HG03342 (cell line): Measurements from ENCODE around the gene SLC31A2.
"Not testable (repeated sequence)": the region's sequence is repeated elsewhere in the genome, so short reads cannot be mapped to it uniquely, and the experiment has no call there.

Experiments
- ATAC-seq: cut with Tn5 transposase; IDR thresholded peaks from one replicate; pipeline ENCODE4 v1.9.1; 2021; ENCODE audit warnings: mild to moderate bottlenecking, moderate library complexity; ENCODE audit not compliant: unreplicated experiment

Gene SLC31A2

GRCh38 chr9:113150670-113151611, at the start of gene SLC31A2:
SLC31A2 (plus strand) TSS chr9:113151007; CDS start chr9:113151075, 68 bp downstream.
- ATAC-seq = peak; percentile 97

- ATAC-seq = not testable (repeated sequence)
Measured at GRCh38 chr9:113105345-113105744, 45.5 kb upstream of the SLC31A2 start.

- peak; percentile 70 for ATAC-seq
Measured at GRCh38 chr9:113111065-113111951, 39.5 kb upstream of the SLC31A2 start.

- ATAC-seq = peak; percentile 72
Measured at GRCh38 chr9:113112706-113113510, 37.9 kb upstream of the SLC31A2 start.

- not testable (repeated sequence) for ATAC-seq
Measured at GRCh38 chr9:113118829-113119228, 32.0 kb upstream of the SLC31A2 start.

GRCh38 chr9:113125386-113126035, 25.3 kb upstream of the SLC31A2 start:
- no peak for ATAC-seq

- ATAC-seq = no peak
Measured at GRCh38 chr9:113129466-113129865, 21.3 kb upstream of the SLC31A2 start.

GRCh38 chr9:113129884-113130283, 20.9 kb upstream of the SLC31A2 start:
- ATAC-seq = no peak

GRCh38 chr9:113131689-113132151, 19.1 kb upstream of the SLC31A2 start:
- ATAC-seq = no peak

GRCh38 chr9:113137196-113138168, 13.3 kb upstream of the SLC31A2 start:
- ATAC-seq = no peak

- no peak for ATAC-seq
Measured at GRCh38 chr9:113138760-113139159, 12.0 kb upstream of the SLC31A2 start.

- ATAC-seq = no peak
Measured at GRCh38 chr9:113139225-113139829, 11.5 kb upstream of the SLC31A2 start.

- no peak for ATAC-seq
Measured at GRCh38 chr9:113139953-113140352, 10.9 kb upstream of the SLC31A2 start.

- ATAC-seq = not testable (repeated sequence)
Measured at GRCh38 chr9:113140896-113141295, 9.9 kb upstream of the SLC31A2 start.

GRCh38 chr9:113143432-113144227, 7.2 kb upstream of the SLC31A2 start:
- no peak for ATAC-seq

GRCh38 chr9:113148372-113148705, 2.5 kb upstream of the SLC31A2 start:
- ATAC-seq = no peak

- ATAC-seq = no peak
Measured at GRCh38 chr9:113148781-113149510, 1.9 kb upstream of the SLC31A2 start.
